Endothelial cell of umbilical vein (primary cell): ENCODE measurements around the gene LRP1-AS.

Experiments used
- CTCF ChIP-seq, 2 donors: IDR thresholded peaks; 1 replicate in 1 of 2; 2 replicates in 1 of 2; pipeline ENCODE4 v1.5.1; 2011; ENCODE audit warnings: low read length in 2 of 2, mild to moderate bottlenecking in 2 of 2, moderate library complexity in 2 of 2, control low read depth in 1 of 2, inconsistent platforms in 1 of 2, low read depth in 1 of 2; ENCODE audit not compliant: insufficient read depth in 1 of 2; ENCODE audit errors: extremely low read depth in 1 of 2
- EZH2 ChIP-seq: IDR thresholded peaks from 2 replicates; pipeline ENCODE4 v1.6.1; 2012; ENCODE audit warnings: borderline replicate concordance, low read depth, mild to moderate bottlenecking, moderate library complexity, low read length, inconsistent platforms; ENCODE audit not compliant: severe bottlenecking
- MYC ChIP-seq: IDR thresholded peaks from one replicate; pipeline ENCODE4 v1.6.1; 2011; ENCODE audit warnings: mild to moderate bottlenecking, low read depth, low read length
- POLR2A ChIP-seq: IDR thresholded peaks from 2 replicates; pipeline ENCODE4 v1.6.1; 2012; ENCODE audit warnings: low read depth, mild to moderate bottlenecking, control low read depth, low read length
- POLR2AphosphoS5 ChIP-seq: IDR thresholded peaks from 2 replicates; pipeline ENCODE4 v1.6.1; 2012; ENCODE audit warnings: low read depth, mild to moderate bottlenecking, control low read depth, low read length, moderate library complexity; ENCODE audit not compliant: insufficient read depth

GRCh38 chr12:57193706-57194245 lies 46.4 kb upstream of the LRP1-AS start:
- TF ChIP-seq CTCF (IDR thresholded peaks at IDR 0.05; ENCODE audit: extremely low read depth in 1 of 2, insufficient read depth in 1 of 2, low read depth in 1 of 2, low read length in 2 of 2) (no peak), EZH2 (no peak), POLR2AphosphoS5 (no peak), MYC (no peak), POLR2A (no peak)
